ENCODE measurements around the gene LONRF2.

DNA sequence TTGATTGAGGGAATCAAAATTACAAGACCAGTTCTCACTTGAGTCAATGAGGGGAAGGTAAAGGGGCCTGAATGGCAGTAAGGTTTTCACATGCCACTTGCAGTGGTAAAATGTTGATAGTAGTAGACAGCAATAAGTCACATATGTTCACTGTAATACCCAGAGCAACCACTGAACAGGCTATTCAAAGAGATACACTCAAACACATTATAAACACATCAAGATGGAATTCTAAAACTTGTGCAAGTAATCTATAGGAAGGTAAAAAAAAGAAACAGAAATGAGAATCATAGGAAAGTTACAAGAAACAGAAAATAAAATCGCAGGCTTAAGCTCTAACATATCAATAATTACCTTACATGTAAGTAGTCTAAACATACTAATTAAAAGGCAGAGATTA lies 93.3 kb downstream of the LONRF2 start:
- TF ChIP-seq YY1 (IDR thresholded peaks at IDR 0.05; ENCODE audit: insufficient read depth, insufficient read length) = no peak
- no peak for TF ChIP-seq ZNF274 (IDR thresholded peaks at IDR 0.05; ENCODE audit: low read depth, low read length)
